ENCODE results near the gene DNAJB2.

The DNAJB2 gene

GRCh38 chr2:219282375-219282774 lies 3.2 kb downstream of the DNAJB2 start:
- Histone ChIP-seq H2AFZ (ENCODE audit: low read depth, low read length) (no peak overlapping the region), H3K36me3 (replicated peaks; ENCODE audit: low read depth, low read length) (peaks cover 3% of the 10 kb centered on the region), H3K9me3 (ENCODE audit: insufficient read depth, low read length) (no peaks in the 10 kb centered on the region), H3K79me2 (ENCODE audit: low read length) (no peaks in the 10 kb centered on the region), H3K4me1 (ENCODE audit: low read length) (peaks cover 11% of the 10 kb centered on the region), H3K4me3 (ENCODE audit: low read length) (no peak overlapping the region), H3K4me2 (ENCODE audit: low read length) (no peak overlapping the region), H3K27me3 (ENCODE audit: low read depth, low read length) (no peaks in the 10 kb centered on the region), H4K20me1 (ENCODE audit: insufficient read depth, low read length) (no peaks in the 10 kb centered on the region), H3K27ac (ENCODE audit: low read length) (no peak overlapping the region), H3K9ac (ENCODE audit: low read length) (no peak overlapping the region)
- no peak for TF ChIP-seq EZH2phosphoT487 (IDR thresholded peaks at IDR 0.05; ENCODE audit: low read depth)
- TF ChIP-seq CTCF (IDR thresholded peaks at IDR 0.05; ENCODE audit: low read depth, low read length): no peak

GRCh38 chr2:219282943-219283581 lies 3.9 kb downstream of the DNAJB2 start:
- H3K4me3 ChIP-seq (ENCODE audit: low read length): no peak overlapping the region
- H3K27ac ChIP-seq (ENCODE audit: low read length): no peak overlapping the region
- H3K79me2 ChIP-seq (ENCODE audit: low read length): no peaks in the 10 kb centered on the region
- peaks cover 11% of the 10 kb centered on the region for H3K4me1 ChIP-seq (ENCODE audit: low read length)
- no peak overlapping the region for H3K9ac ChIP-seq (ENCODE audit: low read length)
- H3K27me3 ChIP-seq (ENCODE audit: low read depth, low read length): no peaks in the 10 kb centered on the region
- no peak overlapping the region for H3K4me2 ChIP-seq (ENCODE audit: low read length)
- H3K36me3 ChIP-seq (replicated peaks; ENCODE audit: low read depth, low read length): peaks cover 3% of the 10 kb centered on the region
- H4K20me1 ChIP-seq (ENCODE audit: insufficient read depth, low read length): no peaks in the 10 kb centered on the region
- no peaks in the 10 kb centered on the region for H3K9me3 ChIP-seq (ENCODE audit: insufficient read depth, low read length)
- no peak overlapping the region for H2AFZ ChIP-seq (ENCODE audit: low read depth, low read length)
- no peak for TF ChIP-seq EZH2phosphoT487 (IDR thresholded peaks at IDR 0.05; ENCODE audit: low read depth)
- TF ChIP-seq CTCF (IDR thresholded peaks at IDR 0.05; ENCODE audit: low read depth, low read length): no peak

GRCh38 chr2:219284501-219285372 lies 5.6 kb downstream of the DNAJB2 start:
- H3K9ac ChIP-seq (ENCODE audit: low read length): no peak overlapping the region
- H3K4me3 ChIP-seq (ENCODE audit: low read length): no peak overlapping the region
- H3K9me3 ChIP-seq (ENCODE audit: insufficient read depth, low read length): no peaks in the 10 kb centered on the region
- peaks cover 3% of the 10 kb centered on the region for H3K36me3 ChIP-seq (replicated peaks; ENCODE audit: low read depth, low read length)
- no peaks in the 10 kb centered on the region for H3K79me2 ChIP-seq (ENCODE audit: low read length)
- no peak overlapping the region for H2AFZ ChIP-seq (ENCODE audit: low read depth, low read length)
- no peak overlapping the region for H3K27ac ChIP-seq (ENCODE audit: low read length)
- no peaks in the 10 kb centered on the region for H3K27me3 ChIP-seq (ENCODE audit: low read depth, low read length)
- peaks cover 3% of the 10 kb centered on the region; the same call in 1 of the 2 replicates for H3K4me1 ChIP-seq (ENCODE audit: low read length)
- H3K4me2 ChIP-seq (ENCODE audit: low read length): no peak overlapping the region
- no peak for TF ChIP-seq EZH2phosphoT487 (IDR thresholded peaks at IDR 0.05; ENCODE audit: low read depth)
- TF ChIP-seq CTCF (IDR thresholded peaks at IDR 0.05; ENCODE audit: low read depth, low read length): no peak
- H4K20me1 ChIP-seq (ENCODE audit: insufficient read depth, low read length): no peaks in the 10 kb centered on the region

- Histone ChIP-seq H3K79me2 (ENCODE audit: low read length) (no peaks in the 10 kb centered on the region), H3K36me3 (replicated peaks; ENCODE audit: low read depth, low read length) (peaks cover 3% of the 10 kb centered on the region), H3K4me3 (ENCODE audit: low read length) (no peak overlapping the region), H3K4me2 (ENCODE audit: low read length) (no peak overlapping the region), H3K4me1 (ENCODE audit: low read length) (no peaks in the 10 kb centered on the region), H2AFZ (ENCODE audit: low read depth, low read length) (no peak overlapping the region), H3K27ac (ENCODE audit: low read length) (no peak overlapping the region), H3K9ac (ENCODE audit: low read length) (no peak overlapping the region), H3K27me3 (ENCODE audit: low read depth, low read length) (no peaks in the 10 kb centered on the region), H3K9me3 (ENCODE audit: insufficient read depth, low read length) (no peaks in the 10 kb centered on the region), H4K20me1 (ENCODE audit: insufficient read depth, low read length) (no peaks in the 10 kb centered on the region)
- TF ChIP-seq CTCF (IDR thresholded peaks at IDR 0.05; ENCODE audit: low read depth, low read length) (no peak), EZH2phosphoT487 (IDR thresholded peaks at IDR 0.05; ENCODE audit: low read depth) (no peak)
These were observed 6.2 kb downstream of the DNAJB2 start for GRCh38 chr2:219285373-219285735.

Measured in OCI-LY3 (cell line).